ENCODE data around the gene MORN4. TPM values are rescaled to one million over a fixed set of nuclear protein-coding genes. Genes with fewer than 3 reads are reported as not detected.
"Not testable (repeated sequence)": the region's sequence is repeated elsewhere in the genome, so short reads cannot be mapped to it uniquely, and the experiment has no call there.

MORN4 gene
- total RNA-seq, 1 donor from 2014 or later, result 5.4 TPM

DNA sequence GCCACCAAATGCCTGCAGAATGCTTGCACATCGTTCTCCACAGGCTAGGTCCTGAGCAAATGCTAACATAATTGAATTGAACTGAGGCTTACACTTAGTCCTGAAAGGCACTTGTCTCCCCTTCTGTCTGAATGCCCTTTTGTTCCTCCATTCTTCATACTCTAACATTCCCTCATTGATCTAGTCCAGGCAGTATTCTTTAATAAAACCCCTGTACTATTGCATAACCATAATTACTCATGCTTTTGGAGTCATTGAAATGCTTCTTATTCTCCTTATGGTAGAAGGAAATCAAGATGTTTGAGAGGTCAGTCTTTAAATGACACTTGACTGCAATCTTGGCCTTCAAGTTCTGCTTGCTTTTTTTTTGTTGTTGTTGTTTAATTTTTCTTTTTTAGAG is 14.3 kb upstream of the MORN4 start:
- ATAC-seq, result peak; percentile 26 to 58
- peaks cover 33% of the 10 kb centered on the region for H3K36me3 ChIP-seq
- no peak for DNase-seq
- TF ChIP-seq, protein P1, sequence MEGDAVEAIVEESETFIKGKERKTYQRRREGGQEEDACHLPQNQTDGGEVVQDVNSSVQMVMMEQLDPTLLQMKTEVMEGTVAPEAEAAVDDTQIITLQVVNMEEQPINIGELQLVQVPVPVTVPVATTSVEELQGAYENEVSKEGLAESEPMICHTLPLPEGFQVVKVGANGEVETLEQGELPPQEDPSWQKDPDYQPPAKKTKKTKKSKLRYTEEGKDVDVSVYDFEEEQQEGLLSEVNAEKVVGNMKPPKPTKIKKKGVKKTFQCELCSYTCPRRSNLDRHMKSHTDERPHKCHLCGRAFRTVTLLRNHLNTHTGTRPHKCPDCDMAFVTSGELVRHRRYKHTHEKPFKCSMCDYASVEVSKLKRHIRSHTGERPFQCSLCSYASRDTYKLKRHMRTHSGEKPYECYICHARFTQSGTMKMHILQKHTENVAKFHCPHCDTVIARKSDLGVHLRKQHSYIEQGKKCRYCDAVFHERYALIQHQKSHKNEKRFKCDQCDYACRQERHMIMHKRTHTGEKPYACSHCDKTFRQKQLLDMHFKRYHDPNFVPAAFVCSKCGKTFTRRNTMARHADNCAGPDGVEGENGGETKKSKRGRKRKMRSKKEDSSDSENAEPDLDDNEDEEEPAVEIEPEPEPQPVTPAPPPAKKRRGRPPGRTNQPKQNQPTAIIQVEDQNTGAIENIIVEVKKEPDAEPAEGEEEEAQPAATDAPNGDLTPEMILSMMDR (IDR thresholded peaks at IDR 0.05), result no peak
- no peaks in the 10 kb centered on the region for H3K9me3 ChIP-seq
- H3K27me3 ChIP-seq (ENCODE audit: low read depth), result no peaks in the 10 kb centered on the region
- H3K27ac ChIP-seq, result peak overlapping the region; percentile 73
- intact Hi-C loops (cut with DNase I), result no loop called here
- H3K4me1 ChIP-seq, result peaks cover 49% of the 10 kb centered on the region
- H3K4me3 ChIP-seq, result no peak overlapping the region

DNA sequence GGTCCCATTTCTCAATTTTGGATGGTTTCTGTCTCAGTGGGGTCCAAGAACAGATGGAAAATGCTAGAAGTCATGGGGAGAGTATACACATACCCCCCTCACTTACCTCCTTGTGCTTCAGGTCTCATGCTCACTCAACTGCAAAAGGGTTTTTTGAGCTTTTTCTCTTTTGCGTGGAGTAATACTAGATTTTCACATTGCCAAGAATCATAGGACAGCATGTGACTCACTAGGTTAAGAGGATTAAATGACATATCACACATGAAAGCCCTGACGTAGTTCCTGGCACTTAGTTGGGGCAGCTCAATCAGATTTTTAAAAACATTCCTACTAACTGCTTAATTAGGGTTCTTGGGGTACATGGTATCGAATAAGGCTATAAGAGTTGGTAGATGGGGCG is 11.6 kb upstream of the MORN4 start:
- Histone ChIP-seq H3K4me3 (no peak overlapping the region), H3K9me3 (no peaks in the 10 kb centered on the region), H3K36me3 (peaks cover 13% of the 10 kb centered on the region), H3K27ac (no peak overlapping the region), H3K27me3 (ENCODE audit: low read depth) (no peaks in the 10 kb centered on the region), H3K4me1 (peaks cover 54% of the 10 kb centered on the region)
- DNase-seq (no peak), ATAC-seq (no peak)
- TF ChIP-seq, protein P1 (IDR thresholded peaks at IDR 0.05), result no peak
- intact Hi-C loops (cut with DNase I), result no loop called here

DNA sequence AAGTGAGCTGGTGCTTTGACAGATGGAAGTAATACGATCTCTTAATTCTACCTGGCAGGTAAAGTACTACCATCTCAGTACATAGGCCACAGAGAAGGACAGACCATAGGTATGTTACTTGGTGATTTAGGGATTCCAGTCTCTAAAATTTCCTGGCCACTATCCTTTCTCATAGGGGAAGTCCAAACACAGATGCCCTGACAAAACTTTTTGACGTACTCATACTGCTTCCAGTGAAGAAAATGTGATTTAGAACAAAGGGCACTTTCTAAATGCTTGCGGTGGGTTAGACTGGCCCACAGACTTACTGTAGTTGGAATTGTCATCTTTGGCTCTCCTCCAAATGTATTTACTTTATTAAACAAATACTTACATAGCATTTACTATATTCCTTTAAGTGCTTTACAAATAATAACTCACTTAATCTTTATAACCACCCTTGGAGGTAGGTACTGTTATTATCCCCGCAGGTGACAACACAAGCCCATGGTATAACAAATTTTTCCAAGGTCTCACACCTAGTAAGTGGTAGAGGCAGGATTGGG is 10.2 kb upstream of the MORN4 start:
- Histone ChIP-seq H3K36me3 (peaks cover 13% of the 10 kb centered on the region), H3K4me1 (peaks cover 41% of the 10 kb centered on the region), H3K27ac (no peak overlapping the region), H3K9me3 (no peaks in the 10 kb centered on the region), H3K4me3 (no peak overlapping the region), H3K27me3 (ENCODE audit: low read depth) (no peaks in the 10 kb centered on the region)
- ATAC-seq (no peak), DNase-seq (no peak)
- TF ChIP-seq, protein P1 (IDR thresholded peaks at IDR 0.05), result no peak
- intact Hi-C loops (cut with DNase I), result no loop called here

DNA sequence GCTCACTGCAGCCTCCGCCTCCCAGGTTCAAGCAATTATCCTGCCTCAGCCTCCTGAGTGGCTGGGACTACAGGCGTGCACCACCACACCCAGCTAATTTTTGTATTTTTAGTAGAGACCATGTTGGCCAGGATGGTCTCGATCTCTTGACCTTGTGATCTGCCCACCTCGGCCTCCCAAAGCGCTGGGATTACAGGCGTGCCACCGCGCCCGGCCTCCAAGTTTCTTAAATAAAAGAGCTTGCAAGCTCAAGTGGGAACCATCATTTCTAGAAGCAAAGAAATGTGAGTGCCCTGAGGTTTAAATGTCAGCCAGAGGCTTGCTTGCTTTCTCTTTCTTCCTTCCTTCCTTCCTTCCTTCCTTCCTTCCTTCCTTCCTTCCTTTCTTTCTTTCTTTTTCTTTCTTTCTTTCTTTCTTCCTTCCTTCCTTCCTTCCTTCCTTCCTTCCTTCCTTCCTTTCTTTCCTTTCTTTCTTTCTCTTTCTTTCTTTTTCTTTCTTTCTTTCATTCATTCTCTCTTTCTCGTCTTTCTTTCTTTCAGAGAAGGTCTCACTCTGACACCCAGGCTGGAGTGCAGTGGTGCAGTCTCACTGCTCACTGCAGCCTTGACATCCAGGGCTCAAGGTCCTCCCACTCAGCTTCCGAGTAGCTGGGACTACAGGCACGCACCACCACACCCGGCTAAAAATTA is 9.3 kb upstream of the MORN4 start:
- H3K27me3 ChIP-seq (ENCODE audit: low read depth); DNase-seq; H3K9me3 ChIP-seq; H3K27ac ChIP-seq; ATAC-seq; intact Hi-C loops (cut with DNase I): not testable (repeated sequence)
- H3K4me3 ChIP-seq, result peak overlapping the region; percentile 82
- H3K36me3 ChIP-seq, result peaks cover 13% of the 10 kb centered on the region
- peaks cover 32% of the 10 kb centered on the region for H3K4me1 ChIP-seq

DNA sequence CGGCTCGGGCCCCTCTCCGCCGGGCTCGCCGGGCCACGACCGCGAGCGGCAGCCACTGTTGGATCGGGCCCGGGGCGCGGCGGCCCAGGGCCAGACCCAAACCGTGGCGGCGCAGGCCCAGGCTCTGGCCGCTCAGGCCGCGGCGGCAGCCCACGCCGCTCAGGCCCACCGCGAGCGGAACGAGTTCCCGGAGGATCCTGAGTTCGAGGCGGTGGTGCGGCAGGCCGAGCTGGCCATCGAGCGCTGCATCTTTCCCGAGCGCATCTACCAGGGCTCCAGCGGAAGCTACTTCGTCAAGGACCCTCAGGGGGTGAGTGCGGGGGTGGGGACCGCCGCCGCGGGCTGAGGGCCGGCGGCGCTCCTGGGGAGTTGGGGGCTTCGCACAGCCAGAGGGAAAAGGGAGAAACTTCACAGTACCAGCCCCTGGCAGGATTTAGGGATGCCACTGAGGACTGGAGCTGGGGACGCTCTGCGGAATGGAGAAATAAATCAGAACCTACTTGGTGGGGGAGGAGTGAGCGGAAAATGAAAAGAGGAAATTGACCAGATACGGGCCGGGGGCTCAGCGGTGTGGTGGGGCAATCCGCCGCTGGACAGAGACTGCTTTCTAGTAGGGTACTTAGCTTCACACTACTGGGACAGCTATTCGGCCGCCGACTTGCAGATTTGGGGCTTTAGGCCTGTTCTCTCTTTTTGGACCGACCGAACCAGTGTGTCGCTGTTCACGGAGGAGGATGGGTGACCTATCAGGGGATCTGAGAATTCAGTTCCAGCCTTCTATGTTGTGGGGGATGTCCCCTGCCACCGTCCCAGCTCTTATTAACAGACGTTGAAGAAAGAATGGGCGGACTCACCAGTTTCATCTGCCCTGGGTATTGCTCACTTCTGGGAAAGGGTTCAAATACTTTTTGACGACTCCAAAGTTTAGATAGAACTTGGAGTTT is 7.8 kb upstream of the MORN4 start:
- Histone ChIP-seq H3K4me3 (peak overlapping the region; percentile 82), H3K27me3 (ENCODE audit: low read depth) (no peaks in the 10 kb centered on the region), H3K4me1 (peaks cover 24% of the 10 kb centered on the region), H3K9me3 (no peaks in the 10 kb centered on the region), H3K36me3 (peaks cover 13% of the 10 kb centered on the region), H3K27ac (peak overlapping the region; percentile 88)
- peak; percentile 66 to 67 for ATAC-seq
- TF ChIP-seq, protein P1 (IDR thresholded peaks at IDR 0.05), result no peak
- intact Hi-C loops (cut with DNase I), result no loop called here
- peak; percentile 67 for DNase-seq
